NCI-H2081 (cell line): ENCODE results near the gene RILPL1.
"Not testable (repeated sequence)": the region's sequence is repeated elsewhere in the genome, so short reads cannot be mapped to it uniquely, and the experiment has no call there.

Experiments used
- DNase-seq, 2 experiments: peaks; one replicate each; lab custom pipeline; 2025; lab: John Stamatoyannopoulos, UW

RILPL1 gene

GRCh38 chr12:123494124-123494851, 39.2 kb downstream of the RILPL1 start:
- no peak for DNase-seq

GRCh38 chr12:123492339-123493039, 41.0 kb downstream of the RILPL1 start:
- DNase-seq: not testable (repeated sequence)

- DNase-seq: no peak
Observed at GRCh38 chr12:123491481-123491880, 42.0 kb downstream of the RILPL1 start.

- no peak for DNase-seq
Observed at GRCh38 chr12:123491056-123491455, 42.5 kb downstream of the RILPL1 start.

GRCh38 chr12:123490089-123490488, 43.4 kb downstream of the RILPL1 start:
- no peak for DNase-seq

GRCh38 chr12:123489580-123489979, 43.9 kb downstream of the RILPL1 start:
- DNase-seq: no peak

GRCh38 chr12:123488539-123489230, 44.8 kb downstream of the RILPL1 start:
- no peak for DNase-seq

GRCh38 chr12:123487428-123487827, 46.1 kb downstream of the RILPL1 start:
- no peak for DNase-seq

- DNase-seq: no peak
Observed at GRCh38 chr12:123485756-123486155, 47.8 kb downstream of the RILPL1 start.

- DNase-seq: no peak
Observed at GRCh38 chr12:123483602-123484248, 49.8 kb downstream of the RILPL1 start.

- DNase-seq: no peak
Observed at GRCh38 chr12:123482876-123483275, 50.6 kb downstream of the RILPL1 start.

- DNase-seq: not testable (repeated sequence)
Observed at GRCh38 chr12:123481251-123481650, 52.3 kb downstream of the RILPL1 start.

- DNase-seq: no peak
Observed at GRCh38 chr12:123479442-123480180, 53.9 kb downstream of the RILPL1 start.

GRCh38 chr12:123478762-123479161, 54.8 kb downstream of the RILPL1 start:
- DNase-seq: no peak

- DNase-seq: no peak
Observed at GRCh38 chr12:123478069-123478468, 55.5 kb downstream of the RILPL1 start.

- DNase-seq: no peak
Observed at GRCh38 chr12:123475246-123475703, 58.2 kb downstream of the RILPL1 start.

- peak in 1 of 2 experiments; percentile 28 for DNase-seq
Observed at GRCh38 chr12:123474485-123475245, 58.9 kb downstream of the RILPL1 start.

GRCh38 chr12:123472438-123472849, 61.1 kb downstream of the RILPL1 start:
- no peak for DNase-seq

- DNase-seq: no peak
Observed at GRCh38 chr12:123471374-123472068, 62.0 kb downstream of the RILPL1 start.

- DNase-seq: no peak
Observed at GRCh38 chr12:123469978-123470377, 63.5 kb downstream of the RILPL1 start.
